Panc1 (cell line): ENCODE data around the gene MCF2L. TPM values are rescaled to one million over a fixed set of nuclear protein-coding genes. Genes with fewer than 3 reads are reported as not detected.

Source experiments
- ATAC-seq: fragments of 200-7000 bp; cut with Tn5 transposase; 2 replicates; pipeline ENCODE4 v1.9.1; 2020; ENCODE audit warnings: mild to moderate bottlenecking, moderate library complexity
- BruUV-seq: library from RNA; stranded (reverse); fragments of 400-500 nt; replicated peaks from 2 replicates; lab custom pipeline; 2021; lab: Mats Ljungman, UMichigan
- CTCF ChIA-PET: fragments of 300-600 bp; sonication (Branson Sonifier 250); formaldehyde crosslinking; loops from one replicate; lab custom pipeline; 2022; ENCODE audit warnings: antibody characterized with exemption; lab: Charles Lee
- POLR2A ChIA-PET: fragments of 300-600 bp; sonication (Branson Sonifier 250); formaldehyde crosslinking; loops from one replicate; lab custom pipeline; 2022; ENCODE audit warnings: antibody characterized with exemption; lab: Charles Lee
- DNase-seq: peaks from one replicate; pipeline ENCODE4 v3.0.0-alpha.2; 2010; ENCODE audit warnings: low read depth, low spot score
- H3K27ac ChIP-seq: 2 replicates; pipeline ENCODE4 v1.5.1; 2011; ENCODE audit warnings: mild to moderate bottlenecking, low read length, inconsistent platforms
- H3K27me3 ChIP-seq: fragments of 200-500 bp; sonication (Bioruptor generic); 2 replicates; pipeline ENCODE4 v1.6.0; 2014; ENCODE audit warnings: low read length, inconsistent platforms; ENCODE audit not compliant: control insufficient read depth, insufficient read depth
- H3K36me3 ChIP-seq: fragments of 200-500 bp; sonication (Bioruptor generic); 2 replicates; pipeline ENCODE4 v1.5.1; 2014; ENCODE audit warnings: inconsistent platforms, mild to moderate bottlenecking, low read length, moderate library complexity; ENCODE audit not compliant: control insufficient read depth, insufficient read depth
- H3K4me1 ChIP-seq: 2 replicates; pipeline ENCODE4 v1.5.1; 2011; ENCODE audit warnings: inconsistent platforms, mild to moderate bottlenecking, low read length, moderate library complexity; ENCODE audit not compliant: control insufficient read depth, insufficient read depth
- H3K4me3 ChIP-seq, 2 experiments: 2 replicates each; pipeline ENCODE4 v1.5.1; 2011 to 2012; ENCODE audit warnings: low read depth in 2 of 2, low read length in 2 of 2, mild to moderate bottlenecking in 2 of 2, inconsistent platforms in 1 of 2, moderate library complexity in 1 of 2
- H3K9me3 ChIP-seq: fragments of 200-500 bp; sonication (Bioruptor generic); 2 replicates; pipeline ENCODE4 v1.5.1; 2014; ENCODE audit warnings: low read depth, mild to moderate bottlenecking, inconsistent platforms, low read length, moderate library complexity; ENCODE audit not compliant: control insufficient read depth, insufficient read depth
- CTCF ChIP-seq: fragments of 450-650 bp; IDR thresholded peaks from 2 replicates; pipeline ENCODE4 v1.5.1; 2017; ENCODE audit warnings: mild to moderate bottlenecking
- POLR2AphosphoS5 ChIP-seq: IDR thresholded peaks from 2 replicates; pipeline ENCODE4 v1.6.1; 2012; ENCODE audit warnings: mild to moderate bottlenecking, low read depth, low read length, moderate library complexity
- REST ChIP-seq, 2 experiments: IDR thresholded peaks; 2 replicates each; pipeline ENCODE4 v1.6.1; 2011 to 2012; ENCODE audit warnings: low read depth in 2 of 2, control low read depth in 1 of 2, low read length in 1 of 2, mild to moderate bottlenecking in 1 of 2, moderate library complexity in 1 of 2; ENCODE audit not compliant: insufficient read depth in 1 of 2
- SIN3A ChIP-seq: IDR thresholded peaks from 2 replicates; pipeline ENCODE4 v1.6.1; 2012; ENCODE audit warnings: low read depth, mild to moderate bottlenecking, low read length, moderate library complexity, borderline replicate concordance; ENCODE audit not compliant: insufficient read depth
- TCF7L2 ChIP-seq: IDR thresholded peaks from 2 replicates; pipeline ENCODE4 v1.6.1; 2011; ENCODE audit warnings: mild to moderate bottlenecking, low read depth, low read length, inconsistent platforms
- in situ Hi-C: cut with HindIII; loops from 2 replicates; pipeline ENCODE4 v1.10.0; 2016; ENCODE audit warnings: low sequenced_read_pairs, low pct_unique_long_range_greater_than_20kb
- intact Hi-C: fragments of 100-400 bp; cut with micrococcal nuclease; formaldehyde crosslinking; loops from one replicate; pipeline ENCODE4 v1.10.0; 2022; ENCODE audit not compliant: unreplicated experiment
- total RNA-seq: library from RNA; stranded (reverse); gene quantifications from one replicate; pipeline ENCODE4 v1.2.1, GENCODE V29; 2021; ENCODE audit not compliant: unreplicated experiment

MCF2L gene
- total RNA-seq, 1 experiment from 2014 or later = 0.57 TPM

GRCh38 chr13:113058129-113058987 lies 89.3 kb downstream of the MCF2L start:
- intact Hi-C loops (no loop called here), in situ Hi-C loops (no loop called here)
- no peaks in the 10 kb centered on the region for H3K4me1 ChIP-seq
- ChIA-PET POLR2A (no interaction called here), CTCF (no interaction called here)
- no peaks in the 10 kb centered on the region for H3K9me3 ChIP-seq
- H3K4me3 ChIP-seq = no peak overlapping the region
- TF ChIP-seq TCF7L2 (no peak), POLR2AphosphoS5 (no peak), REST (IDR thresholded peaks at IDR 0.05; ENCODE audit: insufficient read depth in 1 of 2, low read depth in 2 of 2, low read length in 1 of 2) (no peak), SIN3A (no peak), CTCF (no peak)
- BruUV-seq = no TSS peak
- DNase-seq = no peak
- no peaks in the 10 kb centered on the region for H3K27me3 ChIP-seq
- no peak for ATAC-seq
- no peak overlapping the region for H3K27ac ChIP-seq
- no peaks in the 10 kb centered on the region for H3K36me3 ChIP-seq

- intact Hi-C loops (no loop called here), in situ Hi-C loops (no loop called here)
- no TSS peak for BruUV-seq
- no peak for TF ChIP-seq TCF7L2
- TF ChIP-seq POLR2AphosphoS5 = no peak
- TF ChIP-seq REST (IDR thresholded peaks at IDR 0.05; ENCODE audit: insufficient read depth in 1 of 2, low read depth in 2 of 2, low read length in 1 of 2) = no peak
- TF ChIP-seq SIN3A = no peak
- TF ChIP-seq CTCF = no peak
- no peaks in the 10 kb centered on the region for H3K9me3 ChIP-seq
- H3K27ac ChIP-seq = no peak overlapping the region
- ATAC-seq = peak; percentile 60; the same call in 1 of the 2 replicates
- H3K4me1 ChIP-seq = no peaks in the 10 kb centered on the region
- no peaks in the 10 kb centered on the region for H3K27me3 ChIP-seq
- POLR2A ChIA-PET = no interaction called here
- no peaks in the 10 kb centered on the region for H3K36me3 ChIP-seq
- no peak overlapping the region for H3K4me3 ChIP-seq
- DNase-seq = no peak
- CTCF ChIA-PET = no interaction called here
These were observed 90.2 kb downstream of the MCF2L start for GRCh38 chr13:113058988-113059850.
